NCI-H1105 (cell line): ENCODE data around the gene ULBP1.
A peak's percentile ranks its signal among the peaks of the same experiment; 100 is the strongest.
"Not testable (repeated sequence)": the region's sequence is repeated elsewhere in the genome, so short reads cannot be mapped to it uniquely, and the experiment has no call there.

ENCODE experiments used
- DNase-seq: peaks from one replicate; lab custom pipeline; 2025; lab: John Stamatoyannopoulos, UW

Gene ULBP1

DNA sequence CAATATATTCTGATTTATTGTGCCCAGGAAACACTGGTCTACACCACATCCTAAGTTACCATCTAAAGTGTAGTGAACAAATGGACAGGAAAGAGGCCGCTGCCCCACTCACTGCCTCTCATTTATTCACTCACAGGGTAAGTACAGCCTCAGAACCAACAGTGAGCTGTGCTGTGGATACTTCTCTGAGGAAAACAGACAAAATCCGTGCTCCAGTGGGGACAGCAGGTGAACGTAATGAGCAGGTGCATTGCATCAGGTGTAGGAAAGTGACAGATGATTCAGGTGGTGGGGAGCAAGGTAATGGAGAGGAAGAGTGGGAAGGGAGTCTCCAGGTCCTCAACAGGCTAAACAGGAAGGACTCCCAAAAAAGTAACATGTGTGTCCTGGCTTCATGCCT lies 30.3 kb upstream of the ULBP1 start:
- no peak for DNase-seq

DNA sequence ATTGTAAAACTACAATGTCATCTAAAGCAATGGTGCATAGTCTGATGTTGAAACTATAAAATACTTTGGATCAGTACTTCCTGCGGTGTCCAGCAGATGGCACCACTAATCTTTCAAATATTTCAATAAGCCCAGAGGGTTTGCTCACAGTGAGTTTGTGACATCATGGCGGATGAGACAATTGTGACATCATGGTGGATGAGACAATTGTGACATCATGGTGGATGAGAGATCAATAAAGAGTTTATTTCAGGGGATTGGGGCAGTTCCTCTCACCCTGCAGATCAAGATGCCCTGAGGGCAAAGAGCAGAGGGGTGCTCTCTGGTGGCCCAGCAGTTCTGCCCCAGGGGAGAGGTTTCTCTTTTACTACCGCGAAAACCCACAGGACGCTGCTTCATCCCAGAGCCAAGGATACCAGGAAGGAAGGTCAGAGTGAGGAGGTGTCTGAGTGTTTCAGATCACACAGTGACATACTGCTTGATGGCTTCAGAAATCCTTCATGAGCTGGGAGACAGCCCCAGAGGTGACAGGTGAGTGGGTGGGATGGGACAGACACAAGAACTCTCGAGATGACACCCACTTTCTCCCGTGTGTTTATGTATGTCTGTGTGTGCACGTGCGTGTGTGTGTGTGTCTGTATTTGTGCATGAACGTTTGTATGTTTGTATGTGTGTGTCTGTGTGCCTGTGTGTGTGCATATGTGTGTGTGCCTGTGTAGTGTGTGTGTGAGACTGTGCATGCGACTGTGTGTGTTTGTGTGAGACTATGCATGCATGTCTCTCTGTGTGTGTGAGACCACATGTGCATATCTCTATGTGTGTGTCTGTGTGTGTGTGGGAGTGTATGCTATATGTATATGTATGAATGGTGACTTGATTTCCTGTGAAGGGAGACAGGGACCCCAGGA lies 29.2 kb upstream of the ULBP1 start:
- DNase-seq: peak; percentile 71

DNA sequence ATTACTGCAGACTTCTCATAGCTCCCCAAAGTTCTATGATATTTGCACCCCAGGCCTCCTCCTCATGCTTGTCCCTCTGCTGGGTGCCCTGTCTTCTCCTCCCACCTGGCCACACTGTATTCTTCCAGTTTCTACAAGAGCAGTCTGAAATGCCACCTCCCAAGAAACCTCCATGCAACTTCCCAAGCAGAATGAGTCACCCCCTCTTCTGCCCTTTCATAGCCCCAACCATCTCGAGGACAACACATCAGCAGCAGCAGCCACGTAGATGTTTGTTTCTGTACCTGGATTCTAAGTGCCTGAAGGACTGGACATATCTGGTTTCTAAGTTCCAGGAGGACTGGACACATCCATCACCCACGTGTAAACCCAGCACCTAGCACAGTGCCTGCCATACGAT lies 28.5 kb upstream of the ULBP1 start:
- DNase-seq: no peak

DNA sequence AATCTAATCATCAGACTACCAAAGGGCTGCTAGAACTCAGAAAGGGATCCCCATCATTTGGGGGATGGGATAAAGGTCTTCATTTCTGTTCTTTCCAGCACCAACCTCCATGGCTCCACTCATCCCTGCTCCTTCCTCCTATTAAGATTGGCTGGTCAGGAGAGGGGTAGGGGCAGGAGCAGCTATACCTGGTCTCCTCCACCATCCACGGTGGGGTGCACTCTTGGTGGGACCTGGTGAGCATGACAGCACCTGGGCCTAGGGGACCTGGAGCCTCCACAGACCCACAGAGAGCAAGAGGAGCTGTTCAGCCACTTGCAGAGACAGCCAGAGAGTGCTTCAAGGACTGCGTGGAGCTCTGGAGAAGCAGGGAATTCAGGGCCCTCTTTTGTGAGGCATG lies 28.1 kb upstream of the ULBP1 start:
- no peak for DNase-seq

DNA sequence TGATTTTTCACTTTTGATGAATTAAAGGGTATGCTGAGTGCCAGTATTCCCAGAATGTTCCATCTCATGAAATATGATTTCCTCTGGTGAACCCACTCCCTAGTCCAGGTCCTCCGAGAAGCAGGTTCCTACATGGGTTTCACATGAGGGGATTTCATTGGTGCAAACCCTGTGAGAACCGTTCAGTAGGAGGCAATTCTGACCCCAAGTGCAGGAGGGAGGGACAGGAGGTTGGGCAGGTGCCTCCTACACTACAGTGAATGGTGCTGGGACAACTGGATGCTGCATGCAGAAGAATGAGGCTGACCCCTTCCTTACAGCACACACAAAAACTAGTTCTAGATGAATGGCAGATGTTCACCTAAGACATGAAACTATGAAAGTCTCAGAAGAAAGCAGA lies 27.0 kb upstream of the ULBP1 start:
- DNase-seq: no peak

DNA sequence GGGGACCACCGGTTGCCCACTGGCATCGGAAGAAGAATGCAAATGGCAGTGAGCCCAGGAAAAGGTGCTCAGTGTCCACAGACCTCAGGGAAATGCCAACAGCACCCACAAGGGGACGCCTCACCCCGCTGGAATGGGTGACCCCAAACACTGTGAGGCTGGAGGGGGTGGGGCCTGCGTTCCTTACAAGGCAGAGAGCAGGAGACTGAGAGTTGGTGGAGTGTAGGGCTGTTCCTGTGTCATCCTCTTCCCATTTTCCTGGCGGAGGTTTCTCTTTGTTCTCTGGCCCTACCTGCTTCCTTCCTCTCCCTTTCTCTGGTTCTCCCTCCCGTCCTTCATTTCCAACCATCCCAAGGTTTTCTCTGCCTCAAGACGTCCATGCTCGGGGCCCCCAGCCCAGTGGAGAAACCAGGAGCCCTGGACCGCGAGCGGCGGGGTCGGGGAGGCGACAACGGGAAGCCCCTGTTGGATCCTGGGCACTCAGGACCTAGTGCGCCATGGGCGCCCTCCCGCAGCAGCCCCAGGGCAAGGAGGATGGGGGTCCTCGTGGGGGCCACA lies 25.7 kb upstream of the ULBP1 start:
- DNase-seq: not testable (repeated sequence)

DNA sequence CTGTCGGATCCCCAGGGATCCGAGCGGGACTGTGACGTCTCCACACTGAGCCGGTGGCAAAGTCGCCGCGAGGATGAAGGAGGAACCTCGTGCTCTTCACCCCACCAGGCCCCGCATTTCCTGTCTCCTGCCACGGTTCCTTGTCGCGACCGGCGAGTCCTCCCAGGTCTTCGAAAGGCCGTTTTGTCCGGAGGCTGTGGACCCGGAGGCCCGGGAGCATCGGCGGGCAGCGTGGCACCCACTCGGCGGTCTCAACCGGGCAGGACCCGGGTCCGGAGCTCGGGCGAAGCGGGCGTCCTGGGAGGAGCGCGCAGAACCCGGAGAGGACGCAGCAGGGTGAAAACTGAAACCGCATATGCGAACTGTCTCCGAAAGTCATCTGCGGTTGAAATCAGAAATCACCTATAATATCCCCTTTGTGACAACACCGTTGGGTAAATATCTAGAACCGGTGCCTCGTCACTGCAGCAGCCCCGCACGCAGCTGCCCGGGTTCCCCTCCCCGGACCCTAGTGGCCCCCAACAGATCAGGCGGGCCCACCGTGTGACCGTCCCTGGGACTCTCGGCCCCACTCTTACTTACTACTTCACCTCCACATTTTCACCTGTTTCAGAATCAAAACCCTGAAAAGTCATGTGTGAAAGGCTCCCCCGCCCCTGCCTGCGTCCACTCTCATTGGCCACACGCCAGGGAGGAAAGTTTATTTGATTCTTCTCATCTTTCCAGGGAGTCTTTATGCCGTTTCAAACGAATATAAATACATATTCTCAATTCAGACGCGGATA lies 25.0 kb upstream of the ULBP1 start:
- peak; percentile 4 for DNase-seq

DNA sequence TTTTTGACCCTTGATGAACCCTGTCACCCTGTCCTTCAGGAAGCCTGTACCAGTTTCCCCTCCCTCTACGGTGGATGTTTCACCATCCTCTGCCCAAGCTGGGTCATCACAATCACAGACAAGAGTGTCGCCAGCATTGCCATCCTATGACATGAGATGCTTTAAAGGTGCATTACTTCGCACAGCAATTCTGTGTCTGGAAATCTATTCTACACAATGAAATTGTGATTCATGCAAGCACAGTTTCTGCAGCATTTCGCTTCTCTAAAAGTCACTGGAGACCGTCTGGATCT lies 24.4 kb upstream of the ULBP1 start:
- DNase-seq: no peak

DNA sequence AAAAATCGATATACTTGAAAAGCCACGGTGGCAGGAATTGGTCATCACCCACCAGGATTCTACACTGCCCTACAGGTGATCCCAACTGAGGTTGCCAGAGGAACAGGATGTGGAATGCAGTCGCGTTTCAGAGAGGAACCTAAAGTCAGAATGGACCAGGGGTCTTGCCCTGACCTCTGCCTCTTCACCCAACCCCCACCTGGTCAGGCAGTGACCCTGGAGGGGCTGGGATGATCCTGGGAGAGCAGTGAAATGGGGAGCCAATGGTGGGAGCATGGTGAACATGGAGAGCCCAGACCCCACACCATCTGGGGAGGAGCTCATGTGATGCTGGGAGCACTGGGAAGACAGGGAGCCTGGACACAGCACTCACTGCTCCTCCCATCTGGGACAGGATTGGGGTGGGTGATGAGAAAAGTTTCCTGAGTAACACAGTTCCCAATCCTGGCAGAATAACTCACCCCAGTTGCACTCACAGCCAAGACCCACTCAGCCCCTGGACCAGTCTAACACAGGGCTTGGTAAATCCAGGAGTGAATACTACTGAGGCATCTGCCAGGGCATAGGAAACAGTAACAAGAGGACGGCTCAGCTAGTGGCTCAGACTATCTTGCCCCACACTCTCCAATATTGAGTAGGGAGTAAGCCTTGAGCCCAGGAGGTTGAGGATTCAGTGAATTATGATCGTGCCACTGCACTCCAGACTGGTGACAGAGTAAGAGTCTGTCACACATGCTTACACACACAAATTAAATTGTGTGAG lies 23.7 kb upstream of the ULBP1 start:
- DNase-seq: no peak

DNA sequence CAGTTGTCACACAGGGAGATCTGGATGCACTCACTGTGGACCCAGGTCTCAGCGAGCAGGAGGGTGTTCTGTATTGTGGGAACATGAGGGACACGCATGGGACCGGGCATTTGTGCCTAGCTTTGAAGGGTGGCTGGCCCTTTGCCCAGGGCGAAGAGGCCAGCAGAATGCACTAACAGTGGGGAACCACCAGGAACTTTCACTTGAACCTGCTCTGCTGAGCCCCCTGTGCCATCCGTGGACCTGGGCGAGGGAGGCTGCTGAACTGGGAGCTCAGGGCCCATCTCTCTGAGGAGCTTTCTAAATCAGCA lies 23.1 kb upstream of the ULBP1 start:
- DNase-seq: no peak

DNA sequence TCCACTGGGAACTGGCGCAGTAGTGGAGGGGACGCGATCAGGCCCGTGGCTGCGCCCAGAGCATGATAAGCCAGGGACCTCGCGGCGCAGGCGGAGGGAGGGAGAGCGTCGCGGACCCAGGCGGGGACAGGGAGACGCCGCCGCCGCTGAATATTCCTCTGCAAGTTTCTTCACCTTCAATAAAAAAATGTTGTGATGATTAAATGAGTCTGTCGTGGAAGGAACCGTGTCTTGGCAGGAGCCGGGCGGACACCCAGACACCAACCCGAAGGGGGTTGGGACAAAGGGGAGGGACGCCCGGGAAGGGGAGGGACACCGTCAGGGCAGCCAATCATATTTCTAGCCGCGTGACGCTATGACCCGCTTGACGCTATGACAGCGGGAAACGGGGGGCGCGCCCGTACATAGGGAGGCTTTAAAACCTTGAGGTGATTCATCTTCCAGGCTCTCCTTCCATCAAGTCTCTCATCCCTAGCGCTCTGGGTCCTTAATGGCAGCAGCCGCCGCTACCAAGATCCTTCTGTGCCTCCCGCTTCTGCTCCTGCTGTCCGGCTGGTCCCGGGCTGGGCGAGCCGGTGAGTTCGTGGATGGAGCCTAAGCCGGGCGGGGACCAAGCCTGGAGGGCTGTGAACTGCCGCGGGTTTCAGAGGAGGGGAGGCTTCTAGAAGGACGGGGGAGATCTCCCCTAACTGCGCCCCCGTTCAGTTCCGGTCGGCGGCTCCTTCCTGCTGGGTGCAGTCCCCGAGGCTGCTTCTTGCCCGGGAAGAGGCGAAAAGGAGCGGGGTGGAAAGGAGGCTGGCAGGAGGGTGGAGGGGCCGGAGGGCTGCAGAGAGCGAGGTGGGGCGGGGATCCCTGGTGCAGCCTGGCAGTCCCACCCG lies 21.9 kb upstream of the ULBP1 start, which contains the start of gene ULBP2:
Gene ULBP2, plus strand, starts transcription at position 432 of the 878 bp plus-strand sequence. Its CDS starts 59 bp downstream, at position 491.
- peak; percentile 82 for DNase-seq

DNA sequence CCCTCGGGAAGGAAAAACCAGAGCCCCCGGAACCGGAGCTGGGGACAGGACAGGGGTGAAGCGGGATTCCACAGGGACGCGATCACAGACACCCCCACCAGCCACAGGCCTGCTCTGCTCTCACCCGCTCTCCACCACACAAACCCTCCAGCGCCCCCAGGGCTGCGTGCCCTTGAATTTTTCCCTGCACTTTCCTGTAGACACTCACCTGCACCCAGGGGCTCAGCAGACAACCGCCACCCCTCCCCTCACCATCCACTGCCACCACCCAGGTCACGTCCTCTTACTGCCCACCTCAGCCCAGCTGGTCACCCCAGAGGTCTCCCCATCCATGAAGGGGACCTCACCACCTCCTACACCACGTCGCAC lies 21.3 kb upstream of the ULBP1 start:
- DNase-seq: no peak

DNA sequence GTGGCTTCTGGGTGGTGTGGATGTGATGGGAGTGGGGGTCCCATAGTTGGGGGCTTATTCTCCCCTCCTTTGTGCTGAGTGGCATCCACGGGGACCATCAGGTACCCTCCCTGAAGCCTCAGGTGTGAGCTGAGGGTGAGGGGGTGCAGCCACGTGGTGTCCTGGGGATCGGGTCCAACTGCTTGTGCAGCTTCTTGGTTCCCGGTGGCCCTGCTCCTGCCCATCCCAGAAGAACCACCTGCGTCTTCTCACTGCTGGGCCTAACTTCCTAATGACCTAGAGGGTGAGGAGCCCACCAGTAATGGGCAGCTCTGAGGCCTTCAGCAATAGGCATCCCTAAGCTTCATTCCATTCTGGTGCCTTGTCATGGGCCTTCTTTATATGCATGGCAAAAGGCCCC lies 20.4 kb upstream of the ULBP1 start:
- DNase-seq: not testable (repeated sequence)

DNA sequence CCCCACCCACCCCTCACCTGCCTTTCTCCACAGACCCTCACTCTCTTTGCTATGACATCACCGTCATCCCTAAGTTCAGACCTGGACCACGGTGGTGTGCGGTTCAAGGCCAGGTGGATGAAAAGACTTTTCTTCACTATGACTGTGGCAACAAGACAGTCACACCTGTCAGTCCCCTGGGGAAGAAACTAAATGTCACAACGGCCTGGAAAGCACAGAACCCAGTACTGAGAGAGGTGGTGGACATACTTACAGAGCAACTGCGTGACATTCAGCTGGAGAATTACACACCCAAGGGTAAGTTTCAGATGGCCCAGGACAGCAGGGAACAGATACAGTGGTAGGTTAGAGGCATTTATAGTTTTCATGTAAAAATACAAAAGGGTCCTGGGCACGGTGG lies 18.5 kb upstream of the ULBP1 start:
- DNase-seq: not testable (repeated sequence)

DNA sequence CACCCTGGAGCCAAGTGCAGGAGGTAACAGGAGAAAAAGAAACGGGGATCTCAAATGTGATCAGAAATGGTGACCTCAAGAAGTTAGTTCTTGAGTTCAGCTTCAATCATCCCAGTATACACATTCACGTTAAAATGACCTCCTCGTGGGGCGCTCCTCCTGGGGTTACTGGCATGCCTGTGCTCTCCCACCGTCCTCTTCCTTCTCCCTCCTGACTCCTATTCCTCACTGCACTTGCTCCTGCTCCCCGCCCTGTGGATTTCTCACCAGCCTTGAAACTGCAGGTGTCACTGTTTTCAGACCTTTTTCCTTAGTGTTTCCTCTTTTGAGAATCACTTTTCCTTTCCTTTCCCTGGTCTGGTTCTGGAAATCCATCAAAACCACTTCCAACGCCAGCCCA lies 17.1 kb upstream of the ULBP1 start:
- DNase-seq: not testable (repeated sequence)

DNA sequence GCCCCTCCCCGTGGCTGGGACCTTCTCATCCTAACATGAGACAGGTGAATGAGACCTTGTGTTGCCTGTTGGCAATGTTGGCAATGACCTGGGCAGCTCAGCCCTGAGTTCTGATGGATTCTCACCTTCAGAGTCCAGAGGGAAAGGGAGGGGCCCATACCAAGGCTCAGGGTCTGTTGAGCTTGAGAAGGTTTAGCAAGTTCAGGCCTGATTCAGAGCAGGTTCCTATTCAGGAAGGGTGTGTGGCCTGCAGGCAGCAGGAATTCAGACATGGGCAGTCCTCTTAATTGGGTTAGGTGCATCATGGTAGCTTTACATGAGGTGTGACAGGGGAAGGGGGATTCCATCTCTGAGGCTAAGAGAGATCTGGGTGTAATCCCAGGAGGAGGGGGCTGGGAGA lies 16.2 kb upstream of the ULBP1 start:
- not testable (repeated sequence) for DNase-seq

DNA sequence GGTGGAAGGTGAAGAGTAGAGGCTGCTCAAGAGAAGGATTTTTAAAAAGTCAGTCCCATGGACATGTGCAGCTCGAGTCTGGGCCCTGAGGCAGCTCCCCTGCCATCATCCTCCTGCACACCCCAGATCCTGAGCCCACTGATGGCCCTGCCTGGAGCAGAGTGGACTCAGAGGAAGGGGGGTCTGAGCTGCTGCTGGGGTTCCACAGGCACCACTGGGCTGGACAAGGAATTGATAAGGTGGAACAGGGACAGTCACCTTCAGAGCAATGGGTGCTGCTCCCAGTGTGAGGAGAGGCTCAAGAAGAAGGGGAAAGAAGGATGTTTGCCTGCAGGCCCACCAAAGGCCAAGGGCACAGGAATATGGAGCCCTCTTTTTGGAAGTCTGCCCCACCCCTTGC lies 15.7 kb upstream of the ULBP1 start:
- DNase-seq: no peak

DNA sequence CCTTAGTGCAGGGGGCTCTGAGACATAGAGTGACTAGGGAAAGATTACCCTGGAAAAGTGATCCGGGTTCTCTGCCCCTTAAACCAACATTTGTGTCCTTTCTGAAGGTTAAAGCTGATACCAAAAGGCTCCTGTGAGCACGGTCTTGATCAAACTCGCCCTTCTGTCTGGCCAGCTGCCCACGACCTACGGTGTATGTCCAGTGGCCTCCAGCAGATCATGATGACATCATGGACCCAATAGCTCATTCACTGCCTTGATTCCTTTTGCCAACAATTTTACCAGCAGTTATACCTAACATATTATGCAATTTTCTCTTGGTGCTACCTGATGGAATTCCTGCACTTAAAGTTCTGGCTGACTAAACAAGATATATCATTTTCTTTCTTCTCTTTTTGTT lies 15.1 kb upstream of the ULBP1 start:
- DNase-seq: no peak

DNA sequence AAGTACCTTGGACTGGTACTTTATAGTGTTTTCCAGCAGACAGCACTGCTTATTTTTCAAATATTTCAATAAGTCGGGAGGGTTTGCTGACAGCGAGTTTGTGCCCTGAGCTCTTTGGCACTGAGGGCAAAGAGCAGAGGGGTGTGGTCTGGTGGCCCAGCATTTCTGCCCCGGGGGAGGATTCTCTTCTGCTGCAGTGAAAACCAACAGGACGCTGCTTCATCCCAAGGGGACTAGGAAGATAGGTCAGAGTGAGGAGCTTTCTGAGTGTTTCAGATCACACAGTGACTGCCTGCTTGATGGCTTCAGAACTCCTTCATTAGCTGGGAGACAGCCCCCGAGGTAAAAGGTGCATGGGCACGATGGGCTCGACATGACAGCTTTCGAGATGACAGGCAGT lies 13.3 kb upstream of the ULBP1 start:
- no peak for DNase-seq

DNA sequence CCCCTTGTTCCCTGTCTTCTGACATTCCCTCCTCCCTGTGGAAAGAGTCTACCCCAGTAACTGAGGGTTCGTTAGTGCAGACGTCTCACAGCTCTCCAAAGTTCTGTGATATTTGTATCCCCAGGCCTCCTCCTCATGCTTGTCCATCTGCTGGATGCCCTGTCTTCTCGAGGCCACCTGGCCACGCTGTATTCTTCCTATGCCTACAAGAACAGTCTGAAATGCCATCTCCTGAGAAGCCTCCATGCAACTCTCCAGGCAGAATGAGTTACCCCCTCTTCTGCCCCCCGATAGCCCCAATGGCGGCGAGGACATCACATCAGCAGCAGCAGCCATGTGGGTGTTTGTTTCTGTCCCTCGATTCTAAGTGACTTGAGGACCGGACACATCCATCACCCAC lies 12.6 kb upstream of the ULBP1 start:
- DNase-seq: no peak

DNA sequence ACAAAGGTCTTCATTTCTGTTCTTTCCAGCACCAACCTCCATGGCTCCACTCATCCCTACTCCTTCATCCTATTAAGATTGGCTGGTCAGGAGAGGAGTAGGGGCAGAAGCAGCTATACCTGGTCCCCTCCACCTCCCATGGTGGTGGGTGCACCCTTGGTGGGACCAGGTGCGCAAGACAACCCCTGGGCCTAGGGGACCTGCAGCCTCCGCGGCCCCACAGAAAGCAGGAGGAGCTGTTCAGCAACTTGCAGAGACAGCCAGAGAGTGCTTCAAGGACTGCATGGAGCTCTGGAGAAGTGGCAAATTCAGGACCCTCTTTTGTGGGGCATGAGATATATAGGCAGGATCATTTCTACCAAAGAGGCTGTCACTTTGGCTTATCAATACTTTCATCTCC lies 12.1 kb upstream of the ULBP1 start:
- no peak for DNase-seq

DNA sequence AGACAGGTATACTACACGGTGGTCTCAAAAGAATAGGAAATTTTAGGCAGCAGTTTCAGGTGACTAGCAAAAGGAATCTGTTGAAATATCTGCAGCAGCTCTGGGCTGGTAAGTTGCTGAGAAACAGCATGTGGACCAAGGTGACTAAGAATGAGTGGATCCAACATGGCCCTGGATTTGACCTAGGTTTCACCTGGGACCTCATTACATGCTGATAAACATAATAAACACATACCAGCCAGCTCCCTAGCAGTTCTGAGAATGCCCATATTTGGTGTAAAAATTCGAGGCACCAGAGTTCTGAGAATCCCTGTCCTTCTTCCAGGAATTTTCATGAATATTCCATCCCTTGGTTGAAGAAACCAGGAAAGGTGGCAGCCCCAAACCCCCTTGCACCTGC lies 10.4 kb upstream of the ULBP1 start:
- not testable (repeated sequence) for DNase-seq
